ENCODE measurements around the gene CORIN.
"Not testable (repeated sequence)": the region's sequence is repeated elsewhere in the genome, so short reads cannot be mapped to it uniquely, and the experiment has no call there.

CORIN gene

DNA sequence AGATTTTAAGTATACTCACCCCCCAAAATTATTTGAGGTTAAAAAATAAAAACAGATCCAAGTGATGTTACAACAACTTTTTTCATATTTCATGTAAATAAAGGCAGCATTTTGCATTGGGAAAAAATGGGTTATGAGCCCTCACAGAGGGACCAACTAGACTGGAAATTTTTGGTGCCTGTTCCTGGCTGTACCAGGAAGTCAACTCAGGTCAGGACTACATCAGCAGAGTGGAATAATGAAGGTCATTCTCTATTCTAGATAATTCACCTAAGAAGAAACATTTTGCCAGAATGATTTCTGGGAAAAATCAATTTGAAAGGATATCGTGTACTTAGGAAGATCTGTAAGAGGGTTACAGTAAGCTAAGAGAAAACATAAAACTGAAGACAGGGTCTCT is 66.8 kb downstream of the CORIN start:
- no peak for DNase-seq (ENCODE audit: low spot score)

DNA sequence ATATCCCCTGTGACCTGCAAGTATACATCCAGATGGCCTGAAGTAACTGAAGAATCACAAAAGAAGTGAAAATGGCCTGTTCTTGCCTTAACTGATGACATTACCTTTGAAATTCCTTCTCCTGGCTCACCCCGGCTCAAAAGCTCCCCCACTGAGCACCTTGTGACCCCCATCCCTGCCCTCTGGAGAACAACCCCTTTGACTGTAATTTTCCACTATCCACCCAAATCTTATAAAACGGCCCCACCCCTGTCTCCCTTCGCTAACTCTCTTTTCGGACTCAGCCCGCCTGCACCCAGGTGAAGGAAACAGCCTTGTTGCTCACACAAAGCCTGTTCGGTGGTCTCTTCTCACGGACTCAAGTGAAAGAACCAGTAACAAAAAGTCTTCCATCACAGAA is 69.9 kb downstream of the CORIN start:
- DNase-seq (ENCODE audit: low spot score), result not testable (repeated sequence)

DNA sequence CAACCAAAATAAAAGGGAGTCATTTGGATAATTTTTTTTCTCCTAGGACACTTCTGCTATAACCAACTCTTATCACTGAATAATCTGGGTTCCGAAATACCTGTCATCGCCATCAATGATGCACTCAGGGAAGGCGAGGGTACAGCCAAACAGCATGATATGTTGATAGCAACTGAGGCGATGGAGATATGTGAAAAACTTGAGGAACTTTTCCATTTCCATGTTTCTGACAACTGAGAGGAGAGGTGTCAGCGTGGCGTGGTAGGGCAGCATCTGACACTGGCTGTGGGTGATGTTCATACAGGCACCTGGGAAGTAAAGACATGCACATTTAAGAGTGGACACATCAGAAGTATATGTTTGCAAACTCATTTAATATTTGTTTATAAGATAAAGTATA is 74.6 kb downstream of the CORIN start:
- DNase-seq (ENCODE audit: low spot score), result no peak

DNA sequence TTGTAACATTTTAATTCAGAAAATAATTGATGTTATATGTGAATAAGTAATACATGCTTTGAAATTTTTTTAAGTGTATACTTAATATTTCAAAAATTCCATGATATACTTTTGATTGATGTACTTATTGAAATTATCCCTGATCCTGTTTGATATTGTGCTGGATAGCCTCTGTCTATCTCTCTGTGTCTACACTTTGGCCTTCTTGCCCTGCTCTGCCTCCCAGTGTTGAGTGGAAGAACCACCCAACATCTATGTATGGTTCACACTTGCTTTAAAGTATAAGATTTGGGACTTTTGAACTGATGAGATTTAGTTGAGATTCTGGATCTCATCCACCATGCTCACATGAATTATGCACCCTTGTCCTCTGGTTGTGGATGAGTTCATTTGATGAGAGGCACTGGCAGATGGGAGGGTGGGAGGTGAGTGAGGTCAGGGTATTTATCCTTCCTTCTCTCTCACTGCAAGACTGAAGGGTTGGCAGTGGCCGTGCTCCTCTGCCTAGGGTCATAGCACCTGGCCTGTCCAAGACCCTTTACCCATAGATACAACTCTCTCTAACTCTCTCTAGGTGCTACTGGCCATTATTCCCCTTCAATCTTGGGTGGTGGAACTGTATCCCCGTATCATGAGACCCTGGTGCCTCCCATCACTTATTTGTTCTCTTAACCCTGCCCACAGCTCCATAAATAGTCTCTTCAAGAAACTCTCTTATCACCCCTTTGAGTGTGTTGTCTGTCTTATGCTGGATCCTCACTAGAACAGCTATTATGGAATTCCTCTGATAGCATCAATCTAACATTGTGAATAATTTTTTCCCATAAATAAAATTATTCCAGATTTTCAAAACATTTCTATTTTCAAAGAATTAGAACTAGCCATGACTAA is 75.2 kb downstream of the CORIN start:
- DNase-seq (ENCODE audit: low spot score), result no peak

DNA sequence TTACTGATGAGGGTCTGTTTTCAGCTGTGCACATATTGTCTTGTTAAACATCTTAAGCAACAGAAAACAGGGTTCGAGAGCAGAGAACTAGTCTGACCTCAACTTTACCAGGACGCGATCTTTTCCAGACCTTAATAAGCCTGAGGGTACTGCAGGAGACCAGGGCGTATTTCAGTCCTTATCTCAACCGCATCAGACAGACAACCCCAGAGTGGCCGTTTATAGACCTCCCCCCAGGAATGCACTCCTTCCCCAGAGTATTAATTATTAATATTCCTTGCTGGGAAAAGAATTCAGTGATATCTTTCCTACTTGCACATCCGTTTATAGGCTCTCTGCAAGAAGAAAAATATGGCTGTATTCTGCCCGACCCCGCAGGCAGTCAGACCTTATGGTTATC is 84.6 kb downstream of the CORIN start:
- DNase-seq (ENCODE audit: low spot score), result not testable (repeated sequence)

DNA sequence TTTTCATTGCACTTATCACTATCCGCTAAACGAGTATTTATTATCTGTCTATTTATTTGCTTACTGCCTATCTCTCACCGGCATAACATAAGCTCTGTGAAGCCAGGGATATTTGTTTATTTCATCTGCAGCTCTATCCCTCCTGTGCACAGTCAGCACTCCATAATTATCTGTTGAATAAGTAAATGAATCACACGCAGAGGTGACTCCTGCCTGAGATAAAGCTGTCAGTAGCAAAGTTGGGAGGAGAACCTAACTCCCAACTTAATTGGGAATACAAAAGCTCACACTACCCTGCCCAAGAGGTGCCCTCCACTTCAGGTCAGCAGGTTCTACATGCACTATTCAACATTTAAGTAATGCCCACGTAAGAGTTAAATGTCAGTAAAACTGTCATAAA is 85.7 kb downstream of the CORIN start:
- no peak for DNase-seq (ENCODE audit: low spot score)

DNA sequence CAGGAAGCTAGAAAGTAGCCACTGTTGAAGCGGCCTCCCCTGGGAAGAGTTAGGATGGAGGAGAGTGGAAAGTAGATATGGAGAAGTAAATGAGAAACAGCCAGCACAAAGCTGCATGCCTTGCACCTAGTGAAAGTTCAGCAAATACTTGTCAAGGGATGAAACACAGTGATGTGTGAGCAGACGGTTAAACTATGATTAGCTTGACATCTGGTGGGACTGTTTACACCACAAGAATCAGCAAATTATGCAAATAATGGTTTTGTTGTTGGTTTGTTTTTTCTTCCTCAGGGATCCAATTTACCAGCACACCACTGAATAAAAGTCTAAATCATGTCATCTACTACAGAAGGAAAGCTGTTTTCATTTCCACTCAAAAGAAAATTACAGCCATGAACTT is 87.1 kb downstream of the CORIN start:
- no peak for DNase-seq (ENCODE audit: low spot score)

DNA sequence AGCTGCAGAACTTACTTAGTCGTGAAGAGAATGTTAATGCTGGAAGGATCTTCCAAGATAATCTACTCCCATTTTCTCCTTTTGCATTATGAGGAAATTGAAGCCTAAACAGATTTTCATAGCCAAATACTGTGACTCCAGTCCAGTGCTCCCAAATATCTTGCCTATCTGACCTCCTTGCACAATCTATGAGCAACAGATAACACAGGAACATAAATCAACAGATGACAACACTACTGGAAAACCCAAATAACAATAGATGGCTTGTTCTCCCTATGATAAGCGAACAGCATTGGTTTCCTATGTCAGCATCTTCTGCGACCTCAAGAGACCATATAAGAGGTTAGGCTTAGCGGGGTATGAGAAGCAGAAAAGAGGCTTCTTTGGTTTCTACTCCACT is 88.0 kb downstream of the CORIN start:
- DNase-seq (ENCODE audit: low spot score), result no peak

DNA sequence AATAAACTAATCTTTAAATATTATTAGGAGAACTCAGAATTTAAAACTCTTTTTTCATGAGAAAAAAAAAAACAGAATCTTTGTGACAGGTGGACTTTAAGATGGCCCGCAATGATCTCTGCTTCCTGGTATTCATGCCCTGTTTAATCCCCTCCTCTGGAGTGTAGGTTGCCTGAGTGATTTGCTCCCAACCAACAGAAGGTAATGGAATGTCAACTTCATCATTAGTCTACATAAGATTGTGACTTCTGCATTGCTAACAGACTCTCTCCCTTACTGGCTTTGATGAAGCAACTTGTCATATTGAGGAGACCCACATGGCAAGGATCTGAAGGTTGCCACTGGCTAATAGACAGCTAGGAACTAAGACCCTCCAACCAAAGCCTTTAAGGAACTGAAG is 88.8 kb downstream of the CORIN start:
- DNase-seq (ENCODE audit: low spot score), result no peak

DNA sequence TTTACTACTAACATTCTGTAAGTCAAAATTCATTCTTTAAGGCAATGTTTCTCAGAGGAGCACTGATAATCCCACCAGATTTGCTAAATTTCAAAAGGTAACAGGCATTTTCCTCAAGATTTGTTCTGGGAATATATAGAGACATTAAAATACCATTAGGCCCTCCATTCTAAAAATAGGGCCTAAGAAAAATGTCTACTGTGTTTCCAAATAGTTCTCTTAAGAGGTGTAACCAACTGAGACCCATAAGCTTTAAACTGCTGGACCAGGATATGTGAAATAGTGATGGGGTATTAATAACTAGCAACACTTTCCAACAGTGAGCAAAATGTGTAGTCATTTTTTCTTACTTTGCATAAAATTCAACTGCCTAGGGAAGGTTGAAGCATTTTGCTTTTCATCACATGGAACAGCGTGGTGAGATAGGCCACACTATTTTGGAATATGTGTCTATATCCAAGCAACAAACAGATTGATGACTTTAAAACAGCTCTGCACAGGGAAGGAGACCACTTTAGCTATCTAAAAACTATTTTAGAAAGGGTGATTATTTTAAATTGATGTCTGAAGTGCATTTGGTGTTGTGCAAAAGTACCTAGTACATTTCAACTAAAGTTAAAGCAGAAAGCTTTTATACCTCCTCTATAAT is 89.9 kb downstream of the CORIN start:
- DNase-seq (ENCODE audit: low spot score), result no peak

DNA sequence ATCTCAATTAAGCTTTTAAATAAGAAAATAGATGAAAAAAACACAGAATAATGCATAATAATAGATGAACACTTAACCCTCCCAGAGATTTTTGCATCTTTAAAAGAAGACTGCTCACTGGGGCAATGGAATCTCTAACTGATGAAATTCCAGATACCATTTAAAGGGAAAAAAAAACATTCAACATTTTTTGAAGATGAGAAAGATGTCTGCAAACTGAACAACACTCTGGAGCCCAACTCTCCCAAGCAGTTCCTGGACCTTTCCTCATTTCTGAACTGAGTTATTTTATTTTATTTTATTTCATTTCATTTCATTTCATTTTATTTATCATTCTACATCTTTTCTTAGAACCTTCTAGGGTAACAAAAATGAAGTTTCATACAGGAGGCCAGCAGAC is 90.7 kb downstream of the CORIN start:
- DNase-seq (ENCODE audit: low spot score), result no peak

DNA sequence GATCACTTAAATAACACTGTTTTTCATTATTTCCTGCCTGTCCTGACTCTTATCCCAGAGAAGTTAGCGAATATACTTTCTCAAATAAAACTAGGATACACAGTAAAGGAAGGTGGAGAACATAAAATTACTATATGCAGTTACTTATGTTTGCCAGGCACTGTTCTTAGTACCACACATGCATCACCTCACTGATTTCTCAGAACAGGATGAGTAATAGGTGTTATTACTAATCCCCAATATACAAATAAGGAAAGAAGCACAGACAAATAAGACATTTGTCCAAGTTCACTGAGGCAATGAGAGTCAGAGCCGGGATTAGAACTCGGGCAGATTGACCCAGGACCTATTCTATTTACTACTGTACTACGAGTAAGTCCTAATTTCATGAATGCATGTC is 91.7 kb downstream of the CORIN start:
- DNase-seq (ENCODE audit: low spot score), result no peak

DNA sequence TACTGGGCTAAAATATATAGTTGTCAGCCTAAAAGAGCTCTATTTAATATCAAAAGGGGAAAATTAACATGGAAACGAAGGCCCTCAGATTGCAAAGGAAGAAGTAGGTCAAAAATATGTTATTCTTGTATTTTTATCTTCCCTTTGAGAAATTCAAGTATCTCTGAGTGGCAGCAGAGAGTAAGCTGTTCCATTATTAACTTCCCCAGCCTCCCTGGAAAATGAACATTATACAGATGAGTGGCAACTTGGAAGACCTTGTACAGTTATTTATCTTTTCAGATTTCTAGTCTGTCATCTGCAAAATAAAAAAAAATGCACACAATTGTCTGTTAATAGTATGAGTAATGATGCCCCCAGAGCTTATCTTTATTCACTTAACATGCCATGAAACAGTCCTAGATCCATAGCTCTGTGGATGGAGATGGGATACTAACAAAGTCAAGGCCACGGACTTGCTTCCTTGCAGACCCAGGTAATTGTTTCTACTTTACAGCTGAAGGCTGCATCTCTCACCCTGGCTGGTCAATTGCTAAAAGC is 93.0 kb downstream of the CORIN start:
- no peak for DNase-seq (ENCODE audit: low spot score)

DNA sequence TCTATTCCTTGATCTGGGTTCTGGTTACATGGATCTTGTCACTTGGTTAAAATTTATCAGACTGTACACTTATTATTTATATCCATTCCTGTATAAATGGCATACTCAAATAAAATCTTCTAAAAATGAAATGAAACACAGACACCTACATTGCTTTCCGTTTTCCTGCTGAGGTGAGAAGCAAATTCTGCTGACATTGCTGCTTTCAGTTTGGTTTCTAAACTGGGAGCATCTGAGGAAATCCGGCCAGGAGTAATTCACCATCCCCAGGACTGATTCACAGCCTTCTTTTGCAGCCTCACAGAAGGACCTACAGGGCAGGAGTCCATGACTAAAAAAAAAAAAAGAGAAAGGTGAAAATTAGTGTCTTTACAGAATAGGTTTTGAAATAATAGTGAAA is 93.6 kb downstream of the CORIN start:
- no peak for DNase-seq (ENCODE audit: low spot score)

DNA sequence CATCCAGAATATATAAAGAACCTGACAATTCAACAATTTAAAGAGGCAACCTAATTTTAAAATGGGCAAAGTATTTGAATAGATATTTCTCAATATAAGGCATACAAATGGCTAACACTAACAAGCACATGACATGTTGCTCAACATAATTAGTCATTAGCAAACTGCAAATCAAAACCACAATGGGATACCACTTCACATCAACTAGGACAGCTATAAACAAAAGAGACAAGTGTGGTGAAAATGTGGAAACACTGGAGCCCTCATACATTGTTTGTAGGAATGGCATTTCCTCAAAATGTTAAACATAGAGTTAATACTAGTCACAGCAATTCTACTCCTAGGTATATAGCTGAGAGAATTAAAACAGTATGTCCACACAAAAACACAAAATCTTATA is 96.7 kb downstream of the CORIN start:
- no peak for DNase-seq (ENCODE audit: low spot score)

DNA sequence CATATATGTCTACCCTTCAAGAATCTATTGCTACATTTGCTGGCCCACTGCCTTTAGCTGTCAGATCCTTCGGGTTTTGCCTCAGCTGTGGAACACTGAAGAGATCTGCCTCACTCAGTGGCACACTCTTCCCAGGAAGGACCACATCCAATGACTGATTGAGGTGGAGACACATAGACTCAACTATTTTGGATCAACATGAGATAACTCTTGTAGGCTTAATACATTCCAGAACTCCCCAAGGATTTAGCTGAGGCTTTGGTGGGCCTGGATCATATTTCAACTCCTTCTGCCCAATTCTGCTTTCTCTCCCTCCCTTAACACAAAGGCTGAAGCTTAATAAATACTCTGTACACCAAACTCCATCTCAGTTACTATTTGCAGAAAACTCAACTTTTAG is 100.5 kb downstream of the CORIN start:
- no peak for DNase-seq (ENCODE audit: low spot score)

DNA sequence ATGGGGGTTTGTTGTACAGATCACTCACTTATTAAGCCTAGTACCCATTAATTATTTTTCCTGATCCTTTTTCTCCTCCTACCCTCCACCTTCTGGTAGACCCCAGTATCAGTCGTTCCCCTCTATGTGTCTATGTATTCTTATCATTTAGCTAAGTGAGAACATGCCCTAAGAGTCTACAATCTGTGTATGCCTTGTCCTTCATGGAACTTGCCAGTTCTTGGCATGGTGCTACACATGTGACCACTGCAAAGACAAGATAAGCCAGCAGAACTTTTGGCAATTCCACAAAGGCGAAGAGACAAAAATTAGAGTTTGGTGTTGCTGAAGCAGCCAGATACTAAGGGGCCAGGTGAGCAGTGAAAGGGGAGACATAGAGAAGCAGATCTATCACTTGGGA is 101.3 kb downstream of the CORIN start:
- no peak for DNase-seq (ENCODE audit: low spot score)

DNA sequence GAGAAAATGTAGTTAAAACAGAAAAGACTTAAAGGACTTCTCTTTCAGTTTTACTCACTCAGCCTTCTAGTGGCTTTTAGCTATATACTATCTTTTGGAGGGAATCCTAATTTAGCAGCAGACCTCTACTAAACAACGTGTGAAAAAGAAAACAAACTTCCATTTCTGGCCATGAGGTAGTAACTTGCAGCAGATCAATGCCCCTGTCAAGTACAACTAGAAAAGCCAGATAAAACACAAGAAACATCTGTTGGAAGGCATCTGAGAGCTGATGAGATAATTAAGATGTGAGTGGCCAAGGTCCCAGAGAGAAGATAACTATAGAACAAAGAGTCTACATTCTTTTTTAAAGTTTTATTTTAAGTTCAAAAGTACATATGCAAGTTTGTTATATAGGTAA is 101.7 kb downstream of the CORIN start:
- DNase-seq (ENCODE audit: low spot score), result no peak

DNA sequence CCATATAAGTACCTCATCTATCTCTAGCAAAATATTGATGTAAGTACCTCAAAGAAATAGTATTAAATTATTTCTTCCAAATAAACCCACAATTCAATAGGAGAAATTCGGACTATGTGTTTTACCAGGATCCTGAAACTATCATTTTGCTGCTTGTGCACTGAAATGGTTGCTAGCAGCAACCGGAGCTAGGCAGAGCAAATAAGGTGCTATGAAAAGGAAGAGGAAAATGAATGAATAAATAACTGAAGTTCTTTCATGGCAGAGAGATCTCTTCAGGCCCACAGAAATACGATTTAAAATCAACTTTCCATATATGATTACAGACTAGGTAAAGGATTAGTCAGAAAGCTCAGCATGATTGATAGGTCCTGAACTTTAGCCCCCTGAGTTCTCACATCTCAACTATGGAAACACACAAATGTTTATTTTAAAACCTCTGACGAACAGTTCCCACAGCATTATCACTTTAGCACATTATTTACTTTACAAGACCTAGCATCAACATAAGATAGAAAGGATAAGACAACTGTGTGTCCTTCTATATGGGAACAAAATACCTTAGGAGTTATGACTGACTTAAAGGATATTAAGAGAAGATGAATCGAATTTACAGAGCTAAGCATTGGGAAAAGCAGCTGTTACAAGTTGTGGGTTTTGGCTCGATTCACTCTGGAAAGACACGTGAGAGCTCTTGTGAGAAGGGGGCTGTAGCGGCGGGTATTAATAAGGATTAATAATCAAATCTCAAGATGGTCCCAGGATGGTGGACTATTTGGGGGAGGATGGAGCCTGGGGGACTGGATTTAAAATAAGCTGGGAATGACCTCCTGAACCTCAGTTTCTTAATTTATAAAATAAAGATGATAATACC is 104.3 kb downstream of the CORIN start:
- no peak for DNase-seq (ENCODE audit: low spot score)

DNA sequence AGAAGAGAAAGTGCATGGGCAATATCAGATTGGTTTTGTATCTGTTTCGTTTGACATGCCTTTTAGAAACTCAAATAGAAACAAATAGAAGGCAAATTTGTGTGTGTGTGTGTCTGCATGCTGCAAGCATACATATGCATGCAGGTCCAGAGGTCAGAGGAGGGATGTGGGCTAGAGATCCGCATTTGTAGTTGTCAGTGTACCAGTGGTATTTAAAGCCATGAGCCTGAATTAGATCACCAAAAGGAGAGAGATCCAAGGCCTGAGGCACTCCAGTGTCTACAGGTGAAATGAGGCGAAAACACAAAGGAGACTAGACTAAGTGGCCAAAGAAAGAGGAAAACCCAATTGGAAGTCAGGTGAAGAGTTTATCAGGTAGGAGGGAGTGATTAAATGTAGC is 106.7 kb downstream of the CORIN start:
- no peak for DNase-seq (ENCODE audit: low spot score)

DNA sequence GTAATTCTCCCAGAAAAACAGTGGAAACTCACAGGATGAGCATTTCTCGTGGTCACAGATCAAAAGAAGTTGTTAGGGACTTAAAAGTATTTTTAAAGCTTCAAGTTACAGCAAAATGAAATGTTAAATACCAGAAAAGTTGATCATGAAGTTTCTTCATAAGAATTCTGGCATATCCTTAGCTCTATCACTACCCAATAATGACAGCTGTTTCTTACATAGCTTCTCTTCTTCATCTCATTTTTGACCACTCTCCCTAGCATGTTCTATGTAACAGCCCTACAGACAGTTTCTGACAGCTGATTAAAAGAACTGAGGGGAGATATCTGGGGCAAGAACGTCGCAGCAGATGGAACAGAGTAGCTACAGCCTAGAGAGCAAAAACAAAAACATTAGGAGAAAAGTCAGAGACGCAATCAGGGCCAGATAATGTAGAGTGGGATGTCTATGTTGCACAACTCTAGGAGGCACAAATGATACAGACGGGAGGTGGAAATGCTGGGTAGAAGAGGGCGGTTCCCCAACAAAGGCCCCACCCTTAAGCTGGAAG is 108.7 kb downstream of the CORIN start:
- no peak for DNase-seq (ENCODE audit: low spot score)

DNA sequence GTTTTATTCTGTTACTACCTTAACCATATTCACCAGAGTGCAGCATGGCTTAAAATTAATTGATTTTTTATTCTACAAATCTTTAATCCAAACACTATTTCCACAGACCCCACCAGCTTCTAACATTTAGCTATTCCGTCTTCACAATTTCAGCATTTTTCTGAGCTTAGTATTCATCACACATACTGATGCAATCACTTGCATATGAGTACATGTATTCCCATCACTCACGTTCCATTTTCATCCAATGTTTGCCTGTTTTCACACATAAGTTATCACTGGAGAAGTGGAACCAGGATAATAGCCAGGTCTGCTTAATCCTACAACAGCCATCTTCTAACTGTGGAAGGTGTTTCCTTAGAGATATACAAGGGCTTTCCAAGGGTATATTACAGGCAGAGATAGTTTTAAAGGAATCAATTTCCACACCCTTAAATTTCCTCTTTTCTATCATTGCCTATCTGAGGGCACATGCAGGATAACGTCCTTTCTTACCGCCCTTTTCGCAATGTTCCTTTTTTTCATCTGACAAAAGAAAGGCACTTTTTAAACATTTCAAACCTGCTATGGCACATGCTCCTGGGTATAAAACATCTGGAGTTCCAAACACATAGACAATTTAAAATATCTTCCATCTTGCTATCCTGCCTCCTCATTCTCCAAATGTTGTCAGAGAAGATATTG is 115.8 kb downstream of the CORIN start:
- no peak for DNase-seq (ENCODE audit: low spot score)
